Measurements from ENCODE around the gene ZNF155.

DNA sequence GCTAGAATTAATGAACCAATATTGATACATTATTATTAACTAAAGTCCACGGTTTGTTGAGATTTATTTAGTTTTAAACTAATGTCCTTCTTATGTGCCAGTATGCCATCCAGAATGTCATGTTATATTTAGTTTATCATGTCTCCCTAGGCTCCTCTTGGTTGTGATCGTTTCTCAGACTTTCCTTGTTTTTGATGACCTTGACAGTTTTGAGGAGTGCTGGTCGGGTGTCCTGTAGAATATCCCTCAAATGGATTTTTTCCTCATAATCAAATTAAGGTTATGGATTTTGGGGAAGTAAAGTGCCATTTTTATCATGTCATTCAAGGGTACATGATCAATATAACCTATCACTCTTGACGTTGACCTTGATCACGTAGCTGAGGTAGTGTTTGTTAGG lies 42.8 kb upstream of the ZNF155 start:
- no peak for TF ChIP-seq POLR2A (IDR thresholded peaks at IDR 0.05; ENCODE audit: low read depth, low read length)
- no peak for TF ChIP-seq POLR2AphosphoS5 (IDR thresholded peaks at IDR 0.05; ENCODE audit: low read depth, low read length)

All from GM12892 (cell line).